GM19397 (cell line): ENCODE results near the gene SETD5.

ENCODE experiments used
- ATAC-seq: cut with Tn5 transposase; IDR thresholded peaks from one replicate; pipeline ENCODE4 v1.9.1; 2021; ENCODE audit warnings: mild to moderate bottlenecking, moderate library complexity; ENCODE audit not compliant: unreplicated experiment

The SETD5 gene, protein sequence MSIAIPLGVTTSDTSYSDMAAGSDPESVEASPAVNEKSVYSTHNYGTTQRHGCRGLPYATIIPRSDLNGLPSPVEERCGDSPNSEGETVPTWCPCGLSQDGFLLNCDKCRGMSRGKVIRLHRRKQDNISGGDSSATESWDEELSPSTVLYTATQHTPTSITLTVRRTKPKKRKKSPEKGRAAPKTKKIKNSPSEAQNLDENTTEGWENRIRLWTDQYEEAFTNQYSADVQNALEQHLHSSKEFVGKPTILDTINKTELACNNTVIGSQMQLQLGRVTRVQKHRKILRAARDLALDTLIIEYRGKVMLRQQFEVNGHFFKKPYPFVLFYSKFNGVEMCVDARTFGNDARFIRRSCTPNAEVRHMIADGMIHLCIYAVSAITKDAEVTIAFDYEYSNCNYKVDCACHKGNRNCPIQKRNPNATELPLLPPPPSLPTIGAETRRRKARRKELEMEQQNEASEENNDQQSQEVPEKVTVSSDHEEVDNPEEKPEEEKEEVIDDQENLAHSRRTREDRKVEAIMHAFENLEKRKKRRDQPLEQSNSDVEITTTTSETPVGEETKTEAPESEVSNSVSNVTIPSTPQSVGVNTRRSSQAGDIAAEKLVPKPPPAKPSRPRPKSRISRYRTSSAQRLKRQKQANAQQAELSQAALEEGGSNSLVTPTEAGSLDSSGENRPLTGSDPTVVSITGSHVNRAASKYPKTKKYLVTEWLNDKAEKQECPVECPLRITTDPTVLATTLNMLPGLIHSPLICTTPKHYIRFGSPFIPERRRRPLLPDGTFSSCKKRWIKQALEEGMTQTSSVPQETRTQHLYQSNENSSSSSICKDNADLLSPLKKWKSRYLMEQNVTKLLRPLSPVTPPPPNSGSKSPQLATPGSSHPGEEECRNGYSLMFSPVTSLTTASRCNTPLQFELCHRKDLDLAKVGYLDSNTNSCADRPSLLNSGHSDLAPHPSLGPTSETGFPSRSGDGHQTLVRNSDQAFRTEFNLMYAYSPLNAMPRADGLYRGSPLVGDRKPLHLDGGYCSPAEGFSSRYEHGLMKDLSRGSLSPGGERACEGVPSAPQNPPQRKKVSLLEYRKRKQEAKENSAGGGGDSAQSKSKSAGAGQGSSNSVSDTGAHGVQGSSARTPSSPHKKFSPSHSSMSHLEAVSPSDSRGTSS (N-terminal part only)

DNA sequence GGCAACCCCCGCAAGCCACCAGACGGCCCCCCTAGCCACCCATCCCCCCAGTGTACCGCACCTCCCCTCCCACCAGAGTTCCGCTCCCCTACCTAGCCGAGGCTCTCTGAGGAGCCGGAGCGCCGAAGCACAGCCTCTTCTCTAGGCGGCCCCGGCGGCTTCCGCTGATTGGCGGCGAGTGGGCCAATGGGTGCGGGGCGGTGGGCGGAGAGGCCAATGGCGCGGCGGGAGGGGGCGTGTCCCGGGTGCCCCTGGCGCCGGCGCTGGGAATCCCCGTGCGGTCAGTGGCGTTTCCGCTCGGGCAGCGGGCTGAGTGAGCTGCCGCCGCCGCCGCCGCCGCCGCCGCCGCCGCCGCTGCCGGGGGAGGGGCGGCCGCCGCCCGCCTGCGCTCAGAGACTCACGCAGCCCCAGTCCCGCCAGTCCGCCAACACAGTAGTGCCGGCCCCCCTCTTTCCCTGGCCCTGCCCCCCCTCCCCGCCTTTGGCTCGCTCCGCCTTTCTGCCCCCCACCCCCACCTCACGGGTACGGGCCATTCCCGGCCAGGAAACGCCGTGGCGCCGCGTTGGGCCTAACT lies at the start of gene SETD5:
SETD5 (plus strand) TSS at position 284 of the 574 bp plus-strand sequence. CDS start 31,324 bp downstream, outside the sequence.
- peak; percentile 56 for ATAC-seq

DNA sequence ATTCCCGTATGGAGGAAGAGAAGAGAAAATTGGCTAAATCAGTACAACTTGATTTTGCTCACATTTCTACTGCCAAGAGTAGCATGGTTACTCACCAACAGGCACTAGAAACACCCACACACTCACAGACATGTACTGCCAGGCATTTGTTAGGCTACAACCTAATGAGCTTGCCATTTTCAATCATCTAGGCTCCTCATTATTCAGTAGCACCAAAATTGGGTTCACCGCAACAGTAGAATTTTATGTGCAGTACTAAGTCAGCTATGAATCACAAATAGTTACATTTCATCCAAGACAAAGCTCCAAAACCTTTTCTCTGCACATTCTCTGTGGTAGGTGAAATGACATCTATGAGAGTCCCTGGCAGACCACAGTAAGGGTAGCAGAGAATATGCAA lies 49.5 kb upstream of the SETD5 start:
- ATAC-seq: no peak

DNA sequence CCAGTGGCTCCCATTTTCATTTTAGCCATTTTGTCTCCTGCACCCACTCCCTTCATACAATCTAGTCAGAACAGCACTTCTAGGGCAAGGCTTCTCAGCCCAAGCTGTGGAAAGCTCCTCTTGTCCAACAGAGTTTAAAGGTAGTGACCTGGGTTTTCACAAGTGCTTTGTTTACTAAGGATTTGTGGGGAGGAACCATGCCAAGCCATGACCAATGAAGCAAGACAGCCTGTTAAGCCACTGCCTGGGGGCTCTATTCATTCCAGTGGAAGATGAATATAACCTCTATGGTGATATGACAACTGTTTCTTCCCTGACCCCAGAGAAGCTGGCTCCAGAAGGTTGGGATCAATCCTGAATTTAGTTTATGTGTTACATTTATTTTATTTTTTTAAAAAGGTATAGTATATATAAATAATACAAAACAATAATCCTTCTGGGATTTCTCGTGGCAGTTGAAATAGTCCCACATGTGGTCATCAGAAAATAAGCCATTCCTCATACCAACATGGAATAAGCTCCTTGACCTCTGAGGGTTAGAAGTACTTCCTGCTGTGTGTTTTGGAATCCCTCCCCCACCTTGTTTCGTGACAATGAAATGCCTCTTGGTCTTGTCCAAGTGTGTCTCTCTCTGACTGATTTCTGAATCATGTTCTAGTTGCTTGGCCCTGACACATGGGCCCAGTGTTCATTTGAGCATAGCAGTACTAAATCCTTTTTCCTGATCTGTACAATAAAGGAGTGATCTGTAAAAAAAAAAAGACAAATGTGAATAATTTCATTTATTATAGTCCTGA lies 47.9 kb upstream of the SETD5 start:
- ATAC-seq: no peak

DNA sequence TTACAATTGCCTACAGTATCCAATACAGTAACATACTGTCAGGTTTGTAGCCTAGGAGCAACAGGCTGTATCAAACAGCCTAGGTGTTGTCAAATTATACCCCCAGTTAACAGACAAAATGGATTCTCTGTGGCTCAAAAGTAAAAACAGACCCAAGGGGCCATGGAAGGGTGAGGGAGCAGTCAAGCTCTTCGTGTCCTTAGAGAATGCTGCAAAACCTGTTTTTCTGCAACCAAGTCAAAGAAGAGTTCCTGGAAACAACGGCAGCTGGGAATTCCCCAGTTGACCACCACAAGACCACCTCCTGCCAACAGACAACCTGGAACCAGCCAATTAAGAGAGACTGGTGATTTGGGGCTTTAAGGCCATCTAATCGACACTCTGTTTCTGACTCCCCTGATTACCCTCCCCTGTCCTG lies 45.7 kb upstream of the SETD5 start:
- ATAC-seq: no peak

DNA sequence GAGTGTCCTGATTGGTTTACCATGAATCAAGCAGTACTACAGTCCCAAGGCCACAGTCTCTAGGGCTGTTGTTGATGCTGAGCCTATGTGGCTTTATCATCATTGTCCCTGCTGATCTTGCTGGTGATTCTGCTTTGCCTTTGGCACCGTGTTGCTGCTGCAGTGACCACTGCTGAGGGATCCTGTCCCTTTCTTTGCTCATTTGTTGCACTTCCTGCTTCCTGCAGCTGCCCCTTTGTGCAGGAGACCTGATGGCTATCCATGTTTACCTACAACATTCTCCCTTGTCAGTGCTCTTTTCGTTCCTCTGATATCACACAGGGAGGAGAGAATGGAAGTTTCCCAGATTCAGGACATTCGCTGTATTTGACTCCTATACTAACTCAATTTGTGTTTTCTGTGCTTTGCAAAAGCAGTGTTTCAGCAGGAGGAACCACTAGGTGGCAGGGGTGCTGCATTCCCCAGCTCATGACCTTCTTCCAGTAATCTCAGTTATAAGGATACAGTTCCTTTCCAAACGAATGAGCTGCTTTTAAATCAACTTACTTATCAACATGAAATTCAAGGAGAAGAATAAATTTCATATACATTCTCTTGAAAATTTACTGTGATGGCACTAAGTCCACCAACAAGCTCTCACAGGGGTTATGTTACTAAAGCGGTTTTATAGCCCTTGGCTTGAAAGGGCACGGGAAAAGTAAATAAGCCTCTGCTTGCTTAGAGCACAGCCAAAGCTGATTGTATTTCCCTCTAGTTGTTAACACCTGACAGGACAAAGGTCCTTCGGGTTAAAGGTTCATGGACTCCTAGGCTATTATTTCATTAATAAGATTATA lies 44.3 kb upstream of the SETD5 start:
- peak; percentile 66 for ATAC-seq

DNA sequence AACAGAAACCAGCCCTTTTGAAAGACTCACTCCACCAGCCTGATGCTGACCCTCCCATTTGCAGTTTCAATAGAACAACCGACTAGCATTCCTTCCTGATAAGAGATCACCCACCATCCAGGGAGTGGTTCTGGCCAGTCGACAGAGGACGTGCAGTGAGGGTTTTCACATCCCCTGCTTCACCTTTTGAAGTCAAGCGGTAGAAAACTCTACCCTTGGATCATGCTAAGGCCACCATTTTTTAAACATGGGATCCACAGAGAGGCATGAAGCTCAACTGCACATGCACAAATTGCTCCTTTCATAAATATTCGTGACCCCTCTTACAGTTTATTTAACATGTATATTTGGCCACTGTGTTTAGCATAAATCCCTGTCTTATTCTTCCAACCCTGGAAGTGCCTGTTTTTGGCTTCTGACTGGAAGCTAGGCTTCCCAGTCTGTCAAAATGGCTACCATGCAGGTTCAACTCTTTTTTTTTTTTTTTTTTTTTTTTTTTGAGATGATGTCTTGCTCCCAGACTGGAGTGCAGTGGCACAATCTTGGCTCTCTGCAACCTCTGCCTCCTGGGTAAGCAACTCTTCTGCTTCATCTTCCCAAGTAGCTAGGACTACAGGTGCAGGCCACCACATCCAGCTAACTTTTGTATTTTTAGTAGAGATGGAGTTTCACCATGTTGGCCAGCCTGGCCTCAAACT lies 35.6 kb upstream of the SETD5 start:
- no peak for ATAC-seq

DNA sequence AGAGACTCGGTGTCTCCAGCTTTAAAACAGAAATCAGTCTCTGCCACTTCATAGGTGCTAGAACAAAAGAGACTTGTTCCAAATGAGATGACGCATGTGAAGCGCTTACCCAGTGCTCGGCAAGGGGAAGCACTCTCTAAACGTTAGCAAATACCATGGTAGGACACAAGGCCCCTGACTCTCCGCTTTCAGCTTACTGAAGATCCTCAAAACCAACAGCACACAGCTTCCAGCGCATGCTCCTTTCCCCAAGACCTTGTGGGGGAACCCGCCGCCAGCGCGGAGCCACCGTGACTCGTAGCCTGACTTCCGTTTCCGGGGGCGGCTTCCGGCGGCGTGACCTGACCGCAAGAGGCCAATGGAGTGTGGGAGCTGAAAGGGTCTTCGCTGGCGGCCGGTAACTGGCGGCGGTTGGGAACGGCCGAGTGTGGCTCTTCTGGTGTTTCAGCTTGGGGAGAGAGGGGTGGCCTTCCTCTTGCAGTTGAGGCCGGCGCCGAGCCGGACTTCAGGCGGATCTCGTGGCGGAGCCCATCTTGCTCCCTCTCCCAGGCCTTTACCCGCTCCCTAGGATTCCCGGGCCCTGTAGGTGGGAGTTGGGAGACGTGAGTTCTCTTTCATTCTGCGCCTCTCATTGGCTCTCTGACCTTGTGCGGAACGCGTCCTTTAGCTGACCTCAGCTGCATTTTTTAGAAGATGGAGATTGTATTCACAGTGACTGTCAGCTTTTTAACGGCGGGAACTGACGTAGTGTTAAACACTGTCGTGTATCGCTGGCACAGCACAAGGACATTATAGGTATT lies 34.5 kb upstream of the SETD5 start, which contains the start of gene THUMPD3:
THUMPD3 (plus strand) TSS at position 324 of the 800 bp plus-strand sequence. CDS start 2,015 bp downstream, outside the sequence.
- peak; percentile 98 for ATAC-seq

DNA sequence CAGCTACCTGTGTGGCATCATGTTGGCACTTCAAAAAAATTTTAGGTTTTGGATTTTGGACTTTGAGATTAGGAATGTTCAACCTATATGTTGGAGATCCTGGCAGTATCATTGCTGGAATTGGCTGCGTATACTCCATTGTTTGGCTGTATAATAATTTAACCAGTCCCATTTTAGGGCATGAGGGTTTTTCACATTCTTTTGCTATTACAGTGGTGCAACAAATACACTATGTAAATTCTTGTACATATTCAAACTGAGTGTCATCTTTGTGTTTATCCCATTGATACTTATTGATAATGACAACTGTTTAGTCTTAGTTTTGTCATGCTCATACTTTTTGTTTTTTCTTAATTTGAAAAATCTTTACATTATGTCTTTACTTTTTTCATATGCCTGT lies 27.9 kb upstream of the SETD5 start:
- no peak for ATAC-seq

DNA sequence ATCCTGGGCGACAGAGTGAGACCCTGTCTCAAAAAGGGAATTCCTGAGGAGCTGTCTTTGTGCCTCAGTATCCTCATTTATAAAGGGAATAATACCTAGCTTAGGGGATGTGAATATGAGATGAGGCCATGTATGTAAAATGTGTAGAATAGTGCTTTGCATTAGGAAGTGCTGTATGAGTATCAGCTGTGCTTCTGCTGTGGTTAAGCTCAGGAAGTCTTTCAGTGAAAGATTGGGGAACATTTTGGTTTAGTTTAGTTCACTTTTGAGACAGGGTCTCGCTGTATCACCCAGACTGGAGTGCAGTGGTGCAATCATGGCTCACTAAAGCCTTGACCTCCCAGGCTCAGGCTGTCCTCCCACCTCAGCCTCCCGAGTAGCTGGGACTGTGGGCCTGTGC lies 23.9 kb upstream of the SETD5 start:
- ATAC-seq: no peak

DNA sequence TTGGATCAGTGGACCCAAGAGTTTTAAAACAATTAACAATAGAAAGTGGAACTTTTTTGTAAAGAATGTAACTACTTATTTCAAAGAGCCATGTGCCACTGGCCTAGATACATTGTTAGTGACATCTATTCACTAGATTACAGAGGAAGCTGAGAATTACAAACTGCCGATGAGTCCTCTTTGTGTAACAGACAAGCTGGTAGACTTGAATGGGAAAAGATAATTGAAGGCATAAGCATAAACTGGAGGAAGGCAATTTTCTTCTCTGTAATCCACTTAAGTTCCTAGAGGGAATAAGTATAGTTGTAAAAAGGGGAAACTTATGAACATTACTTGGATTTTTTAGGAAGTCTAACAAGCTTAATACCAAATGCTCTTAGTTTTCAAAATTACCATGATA lies 19.4 kb upstream of the SETD5 start:
- ATAC-seq: no peak

DNA sequence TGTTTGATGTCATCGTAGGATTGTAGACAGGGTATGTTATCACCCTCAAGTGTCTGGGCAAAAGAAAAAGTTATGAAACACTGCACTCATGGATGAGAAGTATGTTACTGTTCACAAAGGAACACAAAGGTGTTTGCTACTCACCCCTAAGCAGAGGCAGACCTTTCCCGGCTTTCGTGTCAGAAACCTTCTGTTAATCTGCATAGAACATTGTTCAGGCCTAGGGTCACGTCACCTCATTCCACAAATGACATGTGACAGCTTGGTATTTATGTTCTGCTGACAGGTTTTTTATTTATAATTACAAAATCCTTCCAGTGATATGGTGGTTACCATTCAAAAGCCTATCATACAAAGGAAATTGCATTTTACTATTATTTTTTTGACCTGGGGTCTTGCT lies 18.1 kb upstream of the SETD5 start:
- ATAC-seq: no peak

DNA sequence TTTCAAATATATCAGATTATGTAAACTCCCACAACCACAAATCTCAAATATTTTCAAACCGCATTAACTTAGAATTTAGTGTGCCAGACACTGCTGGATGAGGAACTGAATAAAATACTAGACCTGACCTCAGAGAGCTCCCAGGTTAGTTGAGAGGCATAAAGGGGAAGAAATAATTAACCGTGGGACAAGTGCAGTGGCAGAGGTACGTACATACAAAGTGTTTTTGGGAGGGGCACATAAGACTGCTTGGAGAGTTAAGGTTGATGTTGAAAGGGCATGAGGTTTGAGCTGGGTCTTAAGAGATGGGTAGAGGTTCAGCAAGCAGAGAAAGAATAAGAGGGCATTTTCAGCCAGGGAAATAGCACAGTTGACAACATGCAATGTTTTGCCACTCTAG lies 17.4 kb upstream of the SETD5 start:
- ATAC-seq: no peak

DNA sequence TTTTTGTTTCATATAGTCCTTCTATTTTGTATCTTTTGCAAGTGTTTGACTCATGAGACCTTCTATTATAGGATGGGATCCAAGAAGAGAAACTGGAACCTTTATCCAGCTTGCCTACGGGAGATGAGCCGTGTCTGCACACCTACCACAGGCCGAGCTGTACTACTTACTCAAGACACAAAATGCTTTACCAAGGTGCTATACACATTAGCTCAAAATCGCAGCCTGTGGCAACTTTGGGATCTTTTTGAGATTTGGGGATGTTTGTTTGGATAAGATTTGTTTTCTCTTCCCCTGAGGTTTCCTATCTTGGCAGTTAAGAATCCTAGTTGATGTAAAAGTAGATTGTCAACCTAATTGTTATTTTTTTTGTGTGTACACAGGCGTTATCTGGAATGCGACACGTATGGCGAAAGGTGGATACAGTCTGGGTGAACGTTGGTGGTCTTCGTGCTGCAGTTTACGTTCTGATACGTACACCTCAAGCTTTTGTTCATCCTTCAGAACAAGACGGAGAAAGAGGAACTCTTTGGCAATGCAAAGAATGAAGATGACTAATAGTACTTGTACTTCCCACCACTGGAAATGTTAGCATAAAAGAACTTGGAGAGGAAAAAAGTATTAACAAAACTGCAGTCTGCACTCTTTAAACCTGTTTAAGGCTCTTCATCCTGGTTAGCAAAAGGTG lies 13.1 kb upstream of the SETD5 start:
- no peak for ATAC-seq

DNA sequence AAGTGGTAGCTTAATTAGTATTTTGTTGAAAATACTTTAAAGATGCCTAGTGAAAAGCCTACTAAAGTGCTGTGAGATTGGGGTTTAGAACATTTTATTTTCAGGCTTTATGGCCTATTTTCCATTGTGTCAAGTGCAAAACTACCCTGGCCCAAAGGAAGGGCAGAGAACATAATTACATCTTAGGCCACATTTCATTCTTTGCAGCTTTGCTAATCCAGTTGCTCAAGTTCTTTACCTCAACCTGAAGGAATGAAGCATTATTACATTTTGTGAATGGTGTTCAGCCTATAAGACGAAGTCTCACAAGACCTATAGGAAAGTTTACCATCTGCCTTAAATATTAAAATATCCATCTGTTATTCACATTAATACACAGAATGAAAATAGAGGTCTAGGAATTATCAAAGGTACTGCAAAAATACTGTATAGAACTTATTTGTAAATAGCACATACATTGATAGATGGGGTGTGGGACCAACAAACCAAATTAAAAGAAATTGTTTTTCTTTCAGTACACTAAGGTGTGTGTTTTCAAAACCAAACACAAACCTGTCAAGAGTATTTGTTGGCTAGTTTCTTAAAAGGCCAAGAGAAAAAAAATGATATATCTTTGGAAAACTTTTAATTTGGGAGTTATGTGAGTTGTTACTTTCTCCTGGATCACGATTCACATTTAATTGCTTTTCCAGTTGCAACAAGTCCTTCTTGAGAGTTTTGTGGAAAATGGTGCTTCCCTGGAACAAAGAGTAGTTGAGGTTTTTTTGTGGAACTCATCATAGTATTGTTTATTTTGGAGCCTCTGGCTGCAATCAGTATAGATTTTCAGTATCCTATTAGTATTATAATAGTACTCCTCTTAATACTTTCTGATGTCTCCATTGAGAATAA lies 12.0 kb upstream of the SETD5 start:
- ATAC-seq: no peak

DNA sequence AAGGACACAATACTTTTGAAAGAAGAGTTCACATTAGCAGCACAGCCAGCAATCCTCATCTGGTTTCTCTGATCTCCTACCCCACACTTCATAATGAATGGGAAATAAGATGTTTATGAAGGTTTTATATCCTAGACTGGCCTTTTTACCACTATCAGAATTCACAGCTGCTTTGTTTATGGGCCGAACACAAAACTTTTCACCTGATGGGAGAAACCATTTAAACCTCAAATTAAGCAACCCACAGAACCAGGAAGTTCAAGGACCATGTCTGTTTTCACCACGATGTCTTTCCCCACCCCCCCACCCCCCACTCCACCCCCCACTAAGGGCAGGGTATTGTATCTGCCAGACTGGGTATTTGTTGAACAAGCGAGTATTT lies 11.3 kb upstream of the SETD5 start:
- ATAC-seq: no peak
